SIG-M5 treated with dmso at 0.1 percent for 504 hours (cell line): ENCODE measurements around the gene PRPF40A.

Source experiments
- DNase-seq: peaks from one replicate; lab custom pipeline; 2025; ENCODE audit not compliant: unreplicated experiment; lab: John Stamatoyannopoulos, UW

PRPF40A gene

DNA sequence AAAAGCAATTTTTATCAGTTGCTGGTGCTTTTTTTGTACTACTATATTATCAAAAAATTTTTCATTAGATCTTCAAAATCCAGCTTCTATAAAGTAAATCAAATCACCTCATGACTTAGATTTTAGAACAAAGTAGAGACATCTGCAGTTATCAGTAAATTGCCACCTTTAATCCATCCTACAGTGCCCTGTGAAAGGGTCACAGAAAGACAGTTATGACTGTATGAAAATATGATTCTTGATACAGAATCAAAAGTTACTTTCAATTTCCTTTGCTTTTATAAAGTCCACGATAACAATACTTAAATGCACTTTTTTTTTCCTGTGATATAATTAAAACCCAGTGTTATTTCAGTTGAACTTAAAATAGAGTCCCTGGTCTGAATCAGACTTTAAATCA is 61.4 kb downstream of the PRPF40A start:
- DNase-seq: no peak

DNA sequence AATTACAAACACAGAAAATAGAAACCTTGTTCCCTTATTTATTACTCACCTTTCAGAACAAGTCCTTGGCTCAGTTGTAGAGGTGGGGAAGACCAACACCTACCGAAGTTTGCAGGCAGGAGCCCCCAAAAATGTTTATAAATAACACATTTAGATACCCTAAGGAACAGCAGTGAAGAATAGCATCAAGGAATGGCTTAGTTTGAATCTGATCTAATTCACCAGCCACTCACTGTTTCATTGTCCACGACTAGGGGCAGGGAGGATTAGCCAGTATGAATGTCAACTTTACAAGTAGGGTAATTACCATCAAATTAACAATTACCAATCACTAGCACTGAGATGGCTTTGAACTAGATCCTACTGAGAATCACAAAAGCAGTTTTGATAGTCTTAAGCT is 65.4 kb downstream of the PRPF40A start:
- no peak for DNase-seq

DNA sequence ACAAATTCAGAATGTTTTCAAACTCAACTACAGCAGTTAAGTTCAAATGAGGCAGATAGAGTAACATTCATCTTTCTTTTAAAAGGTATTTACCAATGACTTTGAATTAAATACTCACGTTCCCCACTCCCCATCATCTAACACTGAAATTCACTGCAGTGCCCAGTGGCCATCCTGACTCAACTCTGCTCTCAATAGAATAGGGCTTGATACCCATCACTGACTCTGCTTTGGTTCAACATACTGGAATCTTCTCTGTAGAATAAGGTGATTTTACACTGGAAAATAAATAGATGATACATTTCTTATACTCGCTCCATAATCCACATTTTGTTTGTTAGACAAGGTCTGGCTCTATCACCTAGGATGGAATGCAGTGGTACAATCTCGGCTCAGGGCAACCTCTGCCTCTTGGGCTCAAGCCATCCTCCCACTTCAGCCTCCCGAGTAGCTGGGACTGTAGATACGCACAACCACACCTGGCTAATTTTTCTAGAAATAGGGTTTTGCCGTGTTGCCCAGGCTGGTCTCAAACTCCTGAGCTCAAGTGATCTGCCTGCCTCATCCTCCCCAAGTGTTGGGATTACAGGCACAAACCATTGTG is 66.4 kb downstream of the PRPF40A start:
- no peak for DNase-seq

DNA sequence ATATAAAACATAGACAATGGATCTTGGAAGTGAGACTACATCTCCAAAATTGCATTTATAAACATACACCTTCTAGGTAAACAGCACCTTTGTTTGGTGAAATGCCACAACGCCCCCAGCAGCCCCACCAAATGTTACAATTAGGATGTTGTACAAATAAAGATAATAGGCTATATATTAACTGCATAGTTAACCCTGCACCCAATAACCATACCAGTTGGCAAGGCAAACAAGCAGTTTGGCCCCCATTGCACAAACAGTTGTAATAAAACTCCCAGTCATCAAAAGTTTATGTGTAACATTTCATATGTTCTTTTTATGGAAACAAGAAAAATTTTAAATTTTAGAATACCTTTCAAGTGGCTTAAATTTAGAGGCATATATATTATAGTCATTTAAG is 67.3 kb downstream of the PRPF40A start:
- DNase-seq: no peak

DNA sequence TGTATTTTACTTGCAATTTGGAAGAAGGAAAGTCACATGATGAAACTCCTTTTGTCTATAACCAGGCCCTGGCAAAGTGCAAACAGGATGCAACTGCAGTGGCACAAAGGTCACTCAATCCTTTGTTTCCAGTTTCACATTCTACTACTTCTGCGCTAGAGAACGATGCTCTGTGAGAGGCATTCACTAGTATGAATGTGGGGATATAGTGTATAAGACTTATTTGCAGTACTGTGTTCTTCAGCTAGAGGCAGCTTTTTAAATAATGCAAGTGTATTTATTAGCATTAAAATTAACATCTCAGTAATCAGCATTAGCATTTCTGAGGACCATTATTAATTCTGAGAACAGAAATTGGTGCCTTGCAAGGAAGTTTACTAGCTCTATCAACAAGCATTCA is 68.9 kb downstream of the PRPF40A start:
- no peak for DNase-seq

DNA sequence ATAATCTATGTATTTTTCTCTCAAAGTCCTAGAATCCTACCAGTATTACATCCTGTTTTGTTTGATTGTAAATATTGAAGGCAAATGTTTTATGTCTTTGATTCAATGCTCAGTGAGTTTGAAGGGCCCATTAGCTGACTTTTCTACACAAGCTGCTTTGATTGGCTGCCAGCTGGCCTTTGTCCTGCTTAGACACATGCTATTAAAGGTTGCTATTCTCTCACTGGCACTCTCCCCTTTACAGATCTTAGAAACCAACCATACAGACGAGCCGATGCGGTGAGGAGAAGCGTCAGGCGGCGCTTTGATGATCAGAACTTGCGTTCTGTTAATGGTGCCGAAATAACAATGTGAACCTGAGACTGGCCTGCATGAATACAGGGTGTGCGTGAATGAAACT is 69.7 kb downstream of the PRPF40A start:
- no peak for DNase-seq

DNA sequence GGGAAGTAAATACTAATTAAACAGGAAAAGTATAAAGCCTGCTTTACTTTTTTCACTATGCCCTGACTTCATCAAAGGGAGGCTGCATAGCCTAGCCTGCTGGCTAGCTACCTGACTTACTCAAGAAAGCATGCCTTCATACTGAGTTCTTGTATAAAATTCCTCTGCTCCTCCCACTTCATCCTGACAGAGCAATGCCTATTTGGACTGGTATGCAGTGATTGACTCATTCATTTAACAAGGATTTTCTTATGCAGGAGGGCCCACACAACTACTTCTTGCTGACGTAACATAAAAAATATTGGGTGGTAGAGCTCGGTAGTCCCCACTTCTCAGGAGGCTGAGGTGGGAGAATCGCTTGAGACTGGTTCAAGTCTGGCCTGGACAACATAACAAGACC is 70.5 kb downstream of the PRPF40A start:
- no peak for DNase-seq

DNA sequence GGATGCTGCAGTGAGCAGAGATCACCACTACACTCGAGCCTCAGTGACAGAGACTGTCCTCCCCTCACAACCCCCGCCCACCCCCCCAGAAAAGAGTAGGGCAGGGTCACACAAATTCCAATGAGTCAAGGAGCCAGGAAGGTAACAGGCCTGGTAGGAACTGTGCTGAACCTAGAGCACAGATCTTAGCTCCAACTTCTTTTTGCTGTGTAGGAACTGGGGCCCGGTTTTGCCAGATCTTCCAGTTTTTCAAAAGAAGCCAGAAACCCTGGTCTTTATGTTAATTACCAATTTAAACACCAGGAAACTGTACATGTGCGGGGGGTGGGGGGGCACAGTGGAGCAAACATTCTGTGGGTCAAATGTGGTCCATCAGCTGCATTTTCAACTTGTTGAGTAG is 71.0 kb downstream of the PRPF40A start:
- DNase-seq: no peak

DNA sequence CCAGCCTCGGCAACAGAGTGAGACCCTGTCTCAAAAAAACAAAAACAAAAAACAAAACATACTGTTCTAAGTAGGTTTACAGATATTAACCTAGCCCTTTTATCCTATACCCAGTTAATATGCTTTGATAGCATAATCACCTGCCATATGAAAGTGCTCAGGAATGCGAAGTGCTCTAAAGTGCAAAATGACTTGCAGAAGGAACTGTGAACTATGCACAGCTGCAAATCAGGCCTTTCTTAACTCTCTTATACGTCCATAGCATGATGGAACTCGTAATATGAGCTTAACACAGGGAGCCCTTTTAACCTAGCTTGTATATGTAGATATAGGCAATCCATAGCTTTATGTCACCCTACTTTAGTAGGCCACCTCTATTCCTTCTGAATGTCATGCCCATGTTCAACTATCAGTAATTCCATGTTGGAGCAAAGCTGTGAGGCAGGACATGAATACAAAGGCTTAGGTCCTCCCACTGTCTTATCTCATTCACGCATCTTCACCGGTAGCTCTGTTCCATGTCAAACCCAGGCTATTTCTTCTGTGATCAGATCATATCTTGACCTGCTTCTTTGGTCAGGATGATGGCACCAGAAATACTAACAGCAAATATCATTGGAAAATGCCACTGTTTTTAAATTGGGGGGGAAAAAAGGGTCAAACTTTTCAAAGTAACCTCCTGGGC is 72.9 kb downstream of the PRPF40A start:
- DNase-seq: no peak

DNA sequence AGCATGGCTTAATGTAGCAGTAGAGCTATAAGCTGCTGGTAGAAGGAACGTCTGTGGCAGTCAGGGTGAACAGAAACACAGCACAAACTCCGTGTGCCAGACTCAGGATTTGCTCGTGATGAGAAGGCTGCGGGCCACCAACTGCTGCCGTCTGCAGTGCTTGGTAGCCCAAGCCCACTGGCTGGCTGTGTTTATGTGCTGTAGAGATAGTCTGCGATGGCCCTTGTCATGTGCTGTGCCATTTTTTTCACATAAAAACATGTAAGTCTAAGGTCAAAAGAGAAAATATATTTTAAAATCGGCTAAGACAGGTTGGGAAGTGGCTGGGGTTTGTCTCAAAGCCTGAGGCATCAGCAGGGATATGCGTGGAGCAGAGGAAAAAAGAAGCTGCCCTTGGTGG is 78.7 kb downstream of the PRPF40A start:
- DNase-seq: no peak

DNA sequence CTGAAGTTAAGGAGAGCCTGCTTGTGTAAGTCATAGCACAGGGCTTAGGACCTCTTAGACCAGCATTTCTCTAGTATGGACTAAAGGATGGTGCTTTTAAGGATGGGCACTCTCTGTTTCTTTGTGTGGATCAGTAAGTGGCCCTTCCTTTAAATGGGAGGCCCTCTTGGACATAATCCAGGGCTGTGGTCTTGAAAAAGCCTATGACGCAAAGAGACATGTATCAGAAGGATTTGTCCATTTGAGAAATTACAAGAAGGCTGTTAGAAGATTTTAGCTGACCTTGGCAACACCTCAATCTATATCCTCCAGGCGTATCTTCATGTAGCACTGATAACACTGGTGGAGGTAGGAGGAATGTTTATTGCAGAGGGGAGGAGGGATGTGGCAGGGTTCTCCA is 79.2 kb downstream of the PRPF40A start:
- DNase-seq: no peak

DNA sequence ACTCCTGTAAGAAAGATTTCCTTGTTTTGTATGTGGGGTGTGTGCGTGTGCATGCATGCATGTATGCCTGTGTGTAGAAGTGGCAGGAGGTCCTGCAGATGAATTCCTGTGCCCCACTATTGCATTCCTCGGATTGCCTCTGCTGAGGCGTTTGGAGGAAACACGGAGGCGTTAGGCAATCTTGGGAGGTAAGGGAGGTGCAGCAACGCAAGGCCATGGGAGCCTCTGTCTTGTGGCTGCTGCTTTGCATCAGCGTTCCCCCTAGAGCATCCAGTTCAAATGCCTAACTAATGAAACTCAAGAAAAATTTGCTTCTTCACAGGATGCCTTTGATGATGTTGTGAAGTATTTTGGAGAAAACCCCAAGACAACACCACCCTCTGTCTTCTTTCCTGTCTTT is 80.0 kb downstream of the PRPF40A start:
- no peak for DNase-seq

DNA sequence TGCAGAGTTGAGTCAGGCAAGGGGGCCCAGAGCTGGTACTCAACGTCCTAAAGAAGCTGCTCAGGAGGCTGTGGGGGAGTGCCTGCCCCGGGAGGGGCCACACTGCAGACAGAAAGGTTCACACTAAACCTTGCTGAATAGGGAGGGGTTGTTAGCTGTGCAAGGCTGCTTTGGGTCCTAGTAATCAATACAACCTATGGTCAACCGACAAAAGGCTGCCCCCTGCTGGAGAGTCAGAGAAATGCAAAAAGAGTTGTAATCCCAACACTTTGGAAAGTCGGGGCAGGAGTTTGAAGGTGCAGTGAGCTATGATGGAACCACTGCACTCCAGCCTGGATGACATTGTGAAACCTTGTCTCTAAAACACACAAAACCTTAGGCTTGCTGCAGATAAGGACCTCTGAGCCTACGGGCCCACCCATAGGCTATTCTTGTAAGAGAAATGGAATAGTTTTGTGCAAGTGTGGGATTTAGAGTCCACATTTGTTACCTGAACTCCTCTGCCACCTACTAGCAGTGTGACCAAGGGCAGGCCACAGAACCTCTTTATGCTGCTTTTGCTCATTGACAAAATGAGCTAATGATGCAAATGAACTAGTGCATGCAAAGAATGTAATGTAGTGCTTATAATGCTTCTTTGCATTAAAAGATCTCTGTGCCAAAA is 81.5 kb downstream of the PRPF40A start:
- DNase-seq: peak; percentile 62

DNA sequence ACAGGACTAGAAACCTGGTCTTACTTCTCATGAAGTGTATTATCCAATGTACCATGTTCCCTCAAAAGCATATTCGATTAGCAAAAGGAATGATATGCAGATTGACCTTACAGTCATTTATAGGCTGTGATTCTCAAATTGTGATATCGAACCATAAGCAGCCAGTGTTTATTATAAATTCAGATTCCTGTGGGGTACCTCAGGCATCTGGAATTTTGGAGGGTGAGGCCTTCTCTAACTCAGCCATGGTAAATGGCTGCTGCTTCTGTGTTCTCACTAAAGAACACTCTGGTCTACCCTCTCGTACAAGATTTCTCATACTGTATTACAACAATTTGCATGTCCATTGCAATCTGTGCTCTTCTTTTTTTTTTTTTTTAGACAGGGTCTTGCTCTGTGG is 84.5 kb downstream of the PRPF40A start:
- no peak for DNase-seq

DNA sequence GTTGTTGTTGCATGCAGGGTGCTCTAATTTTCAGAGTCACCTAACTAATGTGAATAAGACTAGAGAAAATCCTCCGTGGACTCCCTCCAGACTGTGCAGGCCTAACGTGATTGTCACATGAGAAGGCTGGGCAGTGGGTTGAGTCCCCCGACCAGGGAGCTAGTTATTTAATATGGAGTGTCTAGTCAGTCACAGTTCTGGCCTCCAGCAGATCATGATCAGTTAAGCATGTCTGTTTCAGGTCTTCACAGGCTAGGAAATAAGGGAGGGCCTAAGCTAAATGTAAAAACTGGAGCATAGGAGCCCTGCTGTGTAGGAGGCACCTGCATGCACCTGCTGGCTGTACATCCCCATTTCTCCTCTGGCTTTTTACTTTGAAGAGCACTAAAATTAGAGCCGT is 86.8 kb downstream of the PRPF40A start:
- DNase-seq: no peak

DNA sequence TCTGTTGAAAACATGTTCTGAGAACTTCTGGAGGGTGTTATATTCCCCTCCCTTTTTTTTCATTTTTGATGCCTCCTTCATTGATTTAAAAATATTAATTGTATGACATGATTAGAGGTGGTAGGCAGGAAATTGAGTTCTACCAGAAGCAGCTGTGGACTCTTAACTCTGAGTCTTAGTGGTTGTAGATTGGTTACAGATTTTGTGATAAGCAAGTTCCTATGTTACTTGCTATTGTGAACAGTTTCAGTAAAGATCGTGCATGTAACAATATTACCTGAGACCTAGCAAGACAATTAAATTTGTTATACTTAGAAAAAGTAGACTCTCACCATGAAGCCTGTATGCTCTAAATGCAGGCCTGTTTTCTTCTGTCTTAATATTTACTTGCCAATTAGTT is 88.1 kb downstream of the PRPF40A start:
- no peak for DNase-seq

DNA sequence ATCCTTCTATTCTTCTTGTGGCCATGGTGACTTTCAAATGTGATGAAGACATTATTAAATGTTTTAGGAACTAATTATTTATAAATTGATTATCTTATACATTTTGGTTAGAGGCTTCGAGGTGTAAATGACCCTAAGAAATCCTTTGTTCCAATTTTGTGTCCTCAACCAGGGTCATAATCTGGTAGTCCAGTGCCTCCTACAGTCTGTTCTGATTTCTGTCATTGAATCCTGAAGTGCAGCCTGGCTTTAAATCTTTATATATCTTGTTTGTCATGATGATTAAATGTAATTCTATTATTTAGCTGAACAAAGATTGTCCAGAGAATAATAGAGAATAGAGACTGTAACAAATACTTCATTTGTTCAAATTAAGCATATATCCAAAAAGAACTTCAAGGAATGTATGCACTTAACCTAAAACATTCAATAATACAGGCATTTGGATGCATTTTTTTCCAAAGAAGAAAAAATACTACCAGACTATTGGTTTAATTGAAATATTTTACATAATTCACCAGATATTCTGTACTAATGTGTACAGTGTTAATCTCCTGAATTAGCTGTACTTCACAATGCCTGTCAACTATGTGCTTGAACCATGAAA is 89.8 kb downstream of the PRPF40A start:
- DNase-seq: peak; percentile 7

DNA sequence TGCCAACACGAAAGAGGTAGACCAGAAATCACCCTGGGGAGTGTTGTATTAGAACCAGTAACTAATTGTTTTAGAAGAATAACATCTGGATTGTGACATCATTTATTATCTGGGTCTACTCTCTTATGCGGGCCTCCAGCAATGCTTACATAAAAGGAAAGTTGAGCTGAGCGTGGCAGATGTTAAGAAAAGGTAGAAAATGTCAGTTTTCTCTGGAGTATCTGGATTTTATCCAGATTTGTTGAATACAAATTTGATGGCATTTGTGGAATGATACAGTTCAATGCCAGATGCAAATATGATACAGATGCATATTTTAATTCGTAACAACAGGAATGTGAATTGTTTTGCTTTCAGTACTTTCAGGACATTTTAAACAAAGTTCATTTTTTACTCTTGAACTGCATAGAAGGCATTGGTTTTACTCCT is 90.3 kb downstream of the PRPF40A start:
- no peak for DNase-seq

DNA sequence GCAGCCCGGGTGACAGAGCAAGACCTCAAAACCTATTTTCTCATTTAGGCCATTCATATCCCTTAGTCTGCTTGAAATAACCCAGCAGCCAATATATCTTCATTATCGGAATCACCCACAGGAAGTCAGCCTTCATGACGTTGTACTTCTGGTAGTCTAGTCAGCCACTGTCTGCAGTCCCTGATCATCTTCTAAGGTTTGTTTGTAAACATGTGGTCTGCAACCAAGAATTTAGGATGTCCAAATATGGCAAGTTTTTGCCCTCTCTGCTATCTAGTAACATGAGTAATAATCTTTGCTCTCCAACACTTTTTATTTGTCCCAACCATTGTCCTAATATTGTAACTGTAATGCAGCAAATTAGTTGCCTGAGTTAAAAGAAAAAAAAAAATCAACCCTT is 92.5 kb downstream of the PRPF40A start:
- DNase-seq: no peak

DNA sequence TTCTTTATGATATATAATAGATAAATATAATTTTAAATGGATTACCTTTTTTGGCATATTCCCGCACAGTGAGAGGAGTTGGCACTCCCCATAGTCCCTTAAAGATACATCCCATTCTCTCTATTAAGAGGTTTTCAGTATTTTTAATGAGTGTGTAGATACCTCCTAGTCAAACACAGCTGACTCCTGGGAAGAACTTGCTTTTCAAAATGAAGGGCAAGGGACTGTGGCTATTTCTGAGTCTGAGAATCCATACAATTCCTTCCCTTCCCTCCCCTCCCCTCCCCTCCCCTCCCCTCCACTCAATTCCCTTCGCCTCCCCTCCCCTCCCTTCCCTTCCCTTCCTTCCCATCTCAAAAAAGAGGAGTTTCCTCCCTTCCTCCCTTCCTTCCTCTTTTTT is 93.5 kb downstream of the PRPF40A start:
- no peak for DNase-seq

DNA sequence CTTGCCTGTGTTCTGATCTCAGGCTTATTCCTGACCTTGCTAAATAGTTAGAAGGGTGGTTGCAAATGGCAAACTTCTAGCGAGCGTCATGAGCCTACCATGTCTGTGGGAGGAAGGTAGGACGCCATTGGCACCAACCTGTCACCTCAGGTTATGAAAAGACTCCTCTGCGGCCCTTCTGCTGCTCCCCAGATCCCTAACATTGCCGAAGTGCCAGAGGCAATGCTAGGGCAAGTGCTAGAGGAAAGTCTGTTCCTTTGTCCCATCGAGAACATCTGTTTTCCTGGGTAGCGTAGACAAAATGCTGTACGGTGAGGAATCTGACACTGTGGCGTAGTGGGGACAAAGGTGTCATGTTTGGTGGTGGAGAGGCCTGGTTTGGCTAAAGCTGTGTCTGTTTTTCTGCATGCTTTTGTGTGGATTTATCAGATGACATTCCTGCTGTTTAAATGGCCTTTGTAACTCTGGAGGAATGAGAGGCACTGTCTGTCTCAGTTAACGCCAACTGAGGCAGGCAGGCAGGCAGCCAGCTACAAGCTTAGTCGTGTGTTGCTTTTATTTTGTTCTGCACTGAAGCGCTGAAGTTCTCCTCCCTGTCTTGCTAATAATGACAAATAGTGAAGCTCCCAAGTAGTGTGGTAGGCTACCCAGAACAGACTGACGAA is 94.1 kb downstream of the PRPF40A start:
- no peak for DNase-seq

DNA sequence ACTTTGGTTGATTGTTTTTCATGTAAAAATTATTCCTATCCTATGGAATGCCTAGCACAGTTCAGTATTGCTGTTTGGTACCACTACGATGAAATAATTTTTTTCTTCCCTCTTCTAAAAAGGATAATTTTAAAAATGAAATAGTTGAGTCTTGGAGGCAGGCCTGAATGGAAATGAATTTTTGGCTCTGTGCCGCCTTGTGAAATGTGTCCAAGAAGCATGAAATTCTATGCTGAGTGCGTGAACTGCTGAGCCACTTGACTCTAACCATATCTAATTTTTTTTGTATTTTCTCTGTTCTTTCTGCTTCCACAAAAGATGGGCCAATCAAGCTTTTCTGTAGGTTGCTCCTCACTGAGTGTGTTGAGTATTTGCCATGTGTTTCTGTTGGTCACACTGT is 95.0 kb downstream of the PRPF40A start:
- DNase-seq: no peak
